Mammary epithelial cell (primary cell): ENCODE results near the gene TARBP2.

Experiments used
- CTCF ChIP-seq, 2 donors: IDR thresholded peaks in 1 of 2; conservative IDR thresholded peaks in 1 of 2; 2 replicates each; pipeline ENCODE4 v1.5.1; 2011 to 2012; ENCODE audit warnings: inconsistent platforms in 2 of 2, low read length in 2 of 2, mild to moderate bottlenecking in 2 of 2, control low read depth in 1 of 2, low read depth in 1 of 2; ENCODE audit not compliant: insufficient read depth in 1 of 2; ENCODE audit errors: extremely low read depth in 1 of 2
- EZH2 ChIP-seq: IDR thresholded peaks from 2 replicates; pipeline ENCODE4 v1.6.1; 2012; ENCODE audit warnings: low read length, inconsistent platforms, borderline replicate concordance

- TF ChIP-seq CTCF (conservative IDR thresholded peaks at IDR 0.05 in 1 of 2, IDR thresholded peaks at IDR 0.05 in 1 of 2; ENCODE audit: extremely low read depth in 1 of 2, insufficient read depth in 1 of 2, low read depth in 1 of 2, low read length in 2 of 2), result no peak
- TF ChIP-seq EZH2, result no peak
These were observed 6.5 kb downstream of the TARBP2 start for GRCh38 chr12:53507603-53507885.
